ENCODE data around the gene INTS13. TPM values are rescaled to one million over a fixed set of nuclear protein-coding genes. Genes with fewer than 3 reads are reported as not detected.
A peak's percentile ranks its signal among the peaks of the same experiment; 100 is the strongest.

The INTS13 gene, protein sequence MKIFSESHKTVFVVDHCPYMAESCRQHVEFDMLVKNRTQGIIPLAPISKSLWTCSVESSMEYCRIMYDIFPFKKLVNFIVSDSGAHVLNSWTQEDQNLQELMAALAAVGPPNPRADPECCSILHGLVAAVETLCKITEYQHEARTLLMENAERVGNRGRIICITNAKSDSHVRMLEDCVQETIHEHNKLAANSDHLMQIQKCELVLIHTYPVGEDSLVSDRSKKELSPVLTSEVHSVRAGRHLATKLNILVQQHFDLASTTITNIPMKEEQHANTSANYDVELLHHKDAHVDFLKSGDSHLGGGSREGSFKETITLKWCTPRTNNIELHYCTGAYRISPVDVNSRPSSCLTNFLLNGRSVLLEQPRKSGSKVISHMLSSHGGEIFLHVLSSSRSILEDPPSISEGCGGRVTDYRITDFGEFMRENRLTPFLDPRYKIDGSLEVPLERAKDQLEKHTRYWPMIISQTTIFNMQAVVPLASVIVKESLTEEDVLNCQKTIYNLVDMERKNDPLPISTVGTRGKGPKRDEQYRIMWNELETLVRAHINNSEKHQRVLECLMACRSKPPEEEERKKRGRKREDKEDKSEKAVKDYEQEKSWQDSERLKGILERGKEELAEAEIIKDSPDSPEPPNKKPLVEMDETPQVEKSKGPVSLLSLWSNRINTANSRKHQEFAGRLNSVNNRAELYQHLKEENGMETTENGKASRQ
- total RNA-seq (10 to 100 TPM; 19.7 to 26.0 (median 23.9) TPM), total RNA-seq (16.9 to 111 (median 31.4) reads per million in 29 experiments)
- 26.5 TPM for total RNA-seq (2013)

DNA sequence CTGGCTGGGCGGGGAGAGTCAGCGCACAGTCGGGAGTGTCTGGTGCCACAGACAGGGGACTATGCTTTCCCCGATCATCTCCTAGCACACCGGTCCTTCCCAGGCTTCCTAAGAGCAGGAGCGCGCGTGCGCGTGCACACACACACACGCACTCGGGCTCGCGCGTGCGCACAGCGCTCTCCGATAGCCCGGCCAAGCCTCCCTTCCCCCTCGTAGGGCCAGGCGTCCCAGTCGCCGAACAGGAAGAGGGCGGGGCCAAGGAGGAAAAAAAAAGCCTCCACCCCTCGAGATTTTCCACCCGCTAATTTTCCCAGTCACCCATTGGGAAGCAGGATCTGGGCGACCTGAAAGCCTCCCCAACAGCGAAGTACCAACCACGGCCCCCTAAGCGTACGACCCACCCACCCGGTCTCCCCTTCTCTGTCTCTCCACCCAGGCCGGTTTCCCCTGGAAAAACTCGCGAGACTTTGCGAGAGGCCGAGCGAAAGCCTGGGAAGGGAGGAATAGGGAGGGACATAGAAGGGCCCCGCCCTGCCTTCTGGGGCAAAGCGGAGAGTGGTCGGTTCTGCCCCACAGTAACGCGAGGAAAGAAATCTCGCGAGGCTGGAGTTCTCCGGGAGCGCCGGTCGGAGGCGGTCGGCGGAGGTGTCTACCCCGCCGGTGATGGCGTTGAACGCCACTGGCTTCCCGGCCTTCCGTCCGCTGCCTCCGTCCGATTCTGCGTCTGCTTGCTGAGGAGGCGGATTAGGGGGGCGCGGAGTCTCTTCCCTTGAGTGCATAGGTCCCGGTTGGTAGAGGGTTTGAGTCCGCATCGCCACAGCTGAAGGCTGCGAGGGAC, at the start of gene INTS13, which contains the start of gene FGFR1OP2:
TSS of gene INTS13 (minus strand) at position 119 of the 838 bp plus-strand sequence. CDS start 1,178 bp downstream, outside the sequence.
TSS of gene FGFR1OP2 (plus strand) at position 608 of the 838 bp plus-strand sequence. CDS start 15,689 bp downstream, outside the sequence.
- no peaks in the 10 kb centered on the region for H3K27me3 Mint-ChIP-seq

DNA sequence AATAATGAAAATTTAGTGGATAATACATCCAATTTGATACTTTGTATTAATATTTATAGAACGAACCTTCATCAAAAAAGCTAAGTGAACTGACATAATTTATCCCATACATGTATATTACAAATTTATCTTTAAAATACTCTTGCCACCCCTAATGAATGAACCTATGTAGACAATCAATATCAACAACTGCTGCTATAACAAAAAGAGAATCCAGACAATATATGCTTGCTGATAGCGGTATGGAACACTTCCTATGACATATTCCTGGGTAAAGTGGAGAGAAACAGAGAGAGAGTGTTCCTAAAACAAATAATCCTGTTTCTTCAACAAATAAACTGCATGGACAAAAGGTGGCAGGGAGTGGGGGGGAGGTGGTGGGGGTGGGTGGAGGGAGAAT, 45.1 kb upstream of the INTS13 start:
- Mint-ChIP-seq H3K4me1 (peaks cover 0 to 10% (median 7%) of the 10 kb centered on the region in 3 donors), H3K4me3 (no peak overlapping the region), H3K27ac (no peak overlapping the region), H3K9me3 (peaks cover 0 to 9% (median 0%) of the 10 kb centered on the region in 3 donors), H3K36me3 (peaks cover 60% of the 10 kb centered on the region), H3K27me3 (no peaks in the 10 kb centered on the region)
- no peak for DNase-seq
- Histone ChIP-seq H3K27ac (ENCODE audit: low read length) (no peak overlapping the region), H3K9me3 (no peaks in the 10 kb centered on the region), H3K4me1 (ENCODE audit: control insufficient read depth in 1 of 2, extremely low read depth in 1 of 2, insufficient read depth in 2 of 2, low read length in 2 of 2) (no peaks in the 10 kb centered on the region), H3K4me3 (ENCODE audit: control insufficient read depth in 1 of 2, extremely low read depth in 1 of 2, low read length in 1 of 2) (no peak overlapping the region), H3K27me3 (replicated peaks in 1 of 2; ENCODE audit: control insufficient read depth in 2 of 2, extremely low read depth in 1 of 2, insufficient read depth in 2 of 2, low read length in 1 of 2) (no peaks in the 10 kb centered on the region), H3K36me3 (ENCODE audit: control insufficient read depth in 2 of 2, extremely low read depth in 1 of 2, insufficient read depth in 1 of 2, low read length in 1 of 2) (peaks cover 0 to 37% of the 10 kb centered on the region in 2 donors)
- no peak for ATAC-seq (replicated peaks in 1 of 4)
- ChIA-PET POLR2A (interaction anchor here in 1 of 2 donors (0.5 kb wide), 1 partner anchor 10 kb away, joined by 5 read pairs; no protein-coding TSS in a partner anchor), CTCF (interaction anchor here in 1 of 2 donors (0.7 kb wide), 1 partner anchor 890 kb away, joined by 3 read pairs; no protein-coding TSS in a partner anchor)
- no CpG with 5 or more reads among the region's 2 CpGs for WGBS (ENCODE audit: insufficient coverage)

More for the DNA sequence above, at the start of gene INTS13, which contains the start of gene FGFR1OP2:
- peaks cover 71 to 86% (median 73%) of the 10 kb centered on the region in 3 donors for H3K4me1 Mint-ChIP-seq
- ATAC-seq (replicated peaks in 1 of 4) (peak; percentile 91 to 92 (median 92)), DNase-seq (peak; percentile 87 to 98 (median 93))
- H3K9me3 Mint-ChIP-seq, result no peaks in the 10 kb centered on the region
- CTCF ChIA-PET, result interaction anchor here in 1 of 2 donors (0.6 to 1.0 kb wide), 4 partner anchors 34 to 78 kb away, joined by 3 to 6 read pairs (median 3); no protein-coding TSS in a partner anchor
- no peaks in the 10 kb centered on the region for H3K27me3 ChIP-seq (replicated peaks in 1 of 2; ENCODE audit: control insufficient read depth in 2 of 2, extremely low read depth in 1 of 2, insufficient read depth in 2 of 2, low read length in 1 of 2)
- H3K4me3 Mint-ChIP-seq, result peak within 1 kb of the TSS; percentile 91 to 98 (median 95)
- peaks cover 17 to 28% of the 10 kb centered on the region in 2 experiments for H3K4me1 ChIP-seq (ENCODE audit: control insufficient read depth in 1 of 2, extremely low read depth in 1 of 2, insufficient read depth in 2 of 2, low read length in 2 of 2)
- peaks cover 6% of the 10 kb centered on the region for H3K36me3 Mint-ChIP-seq
- H3K4me3 ChIP-seq (ENCODE audit: control insufficient read depth in 1 of 2, extremely low read depth in 1 of 2, low read length in 1 of 2), result peak within 1 kb of the TSS; percentile 87 to 98
- H3K36me3 ChIP-seq (ENCODE audit: control insufficient read depth in 2 of 2, extremely low read depth in 1 of 2, insufficient read depth in 1 of 2, low read length in 1 of 2), result no peaks in the 10 kb centered on the region
- POLR2A ChIA-PET, result interaction anchor here in 1 of 2 donors (0.6 kb wide), 1 partner anchor 14 kb away, joined by 12 read pairs; no protein-coding TSS in a partner anchor
- 0% methylated on average over 57 of the region's 69 CpGs for WGBS (ENCODE audit: insufficient coverage)
- H3K9me3 ChIP-seq, result no peaks in the 10 kb centered on the region
- peak within 1 kb of the TSS; percentile 88 for H3K27ac ChIP-seq (ENCODE audit: low read length)
- peak within 1 kb of the TSS; percentile 98 to 99 for H3K27ac Mint-ChIP-seq

DNA sequence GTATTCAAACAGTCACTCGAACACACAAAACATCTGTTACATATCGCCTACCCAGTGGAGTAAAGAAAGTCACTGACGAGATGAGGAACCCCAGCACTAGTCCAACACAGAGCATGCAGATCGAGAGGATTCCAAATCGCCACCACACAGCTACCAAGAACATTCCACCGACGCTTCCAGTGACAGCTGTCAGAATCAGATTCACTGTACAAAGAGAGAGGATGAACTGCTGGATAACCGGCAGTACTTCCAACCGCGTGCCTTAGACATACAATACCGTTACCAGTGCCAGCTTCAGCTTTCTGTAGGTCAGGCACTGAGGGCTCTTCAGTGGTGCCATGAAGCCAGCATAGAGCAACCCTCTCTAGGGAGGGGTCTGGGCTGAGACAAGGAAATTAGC, 42.0 kb upstream of the INTS13 start:
- Mint-ChIP-seq H3K4me1 (peaks cover 0 to 12% (median 5%) of the 10 kb centered on the region in 3 donors), H3K27me3 (no peaks in the 10 kb centered on the region), H3K9me3 (no peaks in the 10 kb centered on the region), H3K36me3 (peaks cover 59% of the 10 kb centered on the region), H3K27ac (peak overlapping the region in 1 of 2 donors; percentile 24), H3K4me3 (no peak overlapping the region)
- ATAC-seq (replicated peaks in 1 of 4) (no peak), DNase-seq (no peak)
- 98% methylated on average over 11 of the region's 11 CpGs for WGBS (ENCODE audit: insufficient coverage)
- ChIA-PET CTCF (no interaction called here), POLR2A (no interaction called here)
- Histone ChIP-seq H3K36me3 (ENCODE audit: control insufficient read depth in 2 of 2, extremely low read depth in 1 of 2, insufficient read depth in 1 of 2, low read length in 1 of 2) (peaks cover 0 to 39% of the 10 kb centered on the region in 2 donors), H3K4me3 (ENCODE audit: control insufficient read depth in 1 of 2, extremely low read depth in 1 of 2, low read length in 1 of 2) (no peak overlapping the region), H3K4me1 (ENCODE audit: control insufficient read depth in 1 of 2, extremely low read depth in 1 of 2, insufficient read depth in 2 of 2, low read length in 2 of 2) (no peaks in the 10 kb centered on the region), H3K9me3 (no peaks in the 10 kb centered on the region), H3K27me3 (replicated peaks in 1 of 2; ENCODE audit: control insufficient read depth in 2 of 2, extremely low read depth in 1 of 2, insufficient read depth in 2 of 2, low read length in 1 of 2) (no peaks in the 10 kb centered on the region), H3K27ac (ENCODE audit: low read length) (no peak overlapping the region)

DNA sequence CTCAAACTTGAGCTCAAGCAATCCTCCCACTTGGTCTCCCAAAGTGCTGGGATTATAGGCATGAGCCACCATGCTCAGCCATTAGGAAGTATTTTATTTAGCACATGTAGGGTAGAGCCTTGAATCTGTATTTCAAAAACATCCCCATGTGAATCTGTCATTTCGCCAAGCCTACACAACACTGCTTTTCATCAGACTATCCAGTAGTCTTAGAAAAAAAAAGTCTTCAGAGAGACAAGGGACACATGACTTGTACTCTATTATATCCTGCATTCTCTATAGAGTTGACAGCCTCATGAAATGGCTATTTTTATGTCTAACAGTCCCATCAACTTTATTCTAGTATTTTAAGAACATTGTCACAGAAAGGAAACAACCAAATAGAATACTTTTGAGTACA, 41.0 kb upstream of the INTS13 start:
- 86% methylated on average over 1 of the region's 1 CpG for WGBS (ENCODE audit: insufficient coverage)
- H3K36me3 ChIP-seq (ENCODE audit: control insufficient read depth in 2 of 2, extremely low read depth in 1 of 2, insufficient read depth in 1 of 2, low read length in 1 of 2), result peaks cover 0 to 44% of the 10 kb centered on the region in 2 donors
- Mint-ChIP-seq H3K4me3 (no peak overlapping the region), H3K27ac (no peak overlapping the region), H3K36me3 (peaks cover 62% of the 10 kb centered on the region), H3K9me3 (no peaks in the 10 kb centered on the region), H3K4me1 (peaks cover 0 to 6% (median 0%) of the 10 kb centered on the region in 3 donors), H3K27me3 (no peaks in the 10 kb centered on the region)
- no peak overlapping the region for H3K27ac ChIP-seq (ENCODE audit: low read length)
- CTCF ChIA-PET, result interaction anchor here in 1 of 2 donors (0.7 kb wide), 1 partner anchor 214 kb away, joined by 4 read pairs; no protein-coding TSS in a partner anchor
- ATAC-seq (replicated peaks in 1 of 4), result no peak
- H3K9me3 ChIP-seq, result no peaks in the 10 kb centered on the region
- no peaks in the 10 kb centered on the region for H3K27me3 ChIP-seq (replicated peaks in 1 of 2; ENCODE audit: control insufficient read depth in 2 of 2, extremely low read depth in 1 of 2, insufficient read depth in 2 of 2, low read length in 1 of 2)
- no peak overlapping the region for H3K4me3 ChIP-seq (ENCODE audit: control insufficient read depth in 1 of 2, extremely low read depth in 1 of 2, low read length in 1 of 2)
- POLR2A ChIA-PET, result no interaction called here
- H3K4me1 ChIP-seq (ENCODE audit: control insufficient read depth in 1 of 2, extremely low read depth in 1 of 2, insufficient read depth in 2 of 2, low read length in 2 of 2), result no peaks in the 10 kb centered on the region
- no peak for DNase-seq

DNA sequence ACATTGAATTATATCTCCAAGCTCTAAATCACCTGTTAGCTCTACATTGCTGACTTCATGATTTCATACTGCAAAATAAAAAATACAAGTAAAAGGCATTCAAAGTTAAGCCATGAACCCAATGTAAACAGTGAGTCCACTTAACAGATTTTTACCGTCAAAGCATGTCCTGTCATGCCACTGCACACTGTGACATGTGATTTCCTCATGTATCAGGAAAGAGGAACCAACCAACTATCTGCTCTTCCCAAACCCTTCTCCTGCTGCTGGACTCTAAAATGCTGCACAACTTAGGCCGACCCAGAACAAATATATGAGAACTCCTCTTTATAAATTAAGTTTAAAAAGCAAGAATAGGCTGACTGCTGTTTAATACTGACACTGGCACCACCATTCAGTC, 38.9 kb upstream of the INTS13 start:
- H3K27me3 ChIP-seq (replicated peaks in 1 of 2; ENCODE audit: control insufficient read depth in 2 of 2, extremely low read depth in 1 of 2, insufficient read depth in 2 of 2, low read length in 1 of 2), result no peaks in the 10 kb centered on the region
- H3K36me3 Mint-ChIP-seq, result peaks cover 51% of the 10 kb centered on the region
- H3K27me3 Mint-ChIP-seq, result no peaks in the 10 kb centered on the region
- ATAC-seq (replicated peaks in 1 of 4), result no peak
- POLR2A ChIA-PET, result no interaction called here
- H3K27ac ChIP-seq (ENCODE audit: low read length), result no peak overlapping the region
- H3K4me1 ChIP-seq (ENCODE audit: control insufficient read depth in 1 of 2, extremely low read depth in 1 of 2, insufficient read depth in 2 of 2, low read length in 2 of 2), result peaks cover 3 to 9% of the 10 kb centered on the region in 2 experiments
- CTCF ChIA-PET, result no interaction called here
- peak overlapping the region in 1 of 2 donors; percentile 7 for H3K27ac Mint-ChIP-seq
- no peak overlapping the region for H3K4me3 Mint-ChIP-seq
- peaks cover 5 to 9% (median 5%) of the 10 kb centered on the region in 3 donors for H3K4me1 Mint-ChIP-seq
- peaks cover 0 to 46% of the 10 kb centered on the region in 2 donors for H3K36me3 ChIP-seq (ENCODE audit: control insufficient read depth in 2 of 2, extremely low read depth in 1 of 2, insufficient read depth in 1 of 2, low read length in 1 of 2)
- WGBS (ENCODE audit: insufficient coverage), result 100% methylated on average over 1 of the region's 2 CpGs
- no peaks in the 10 kb centered on the region for H3K9me3 Mint-ChIP-seq
- no peak overlapping the region for H3K4me3 ChIP-seq (ENCODE audit: control insufficient read depth in 1 of 2, extremely low read depth in 1 of 2, low read length in 1 of 2)
- DNase-seq, result no peak
- no peaks in the 10 kb centered on the region for H3K9me3 ChIP-seq

Measured in T-cell (primary cell).